Prostate gland (tissue), 2 donors: ENCODE measurements around the gene AGBL3.

Experiments
- POLR2A ChIP-seq: fragments of 450-650 bp; IDR thresholded peaks from one replicate; pipeline ENCODE4 v1.6.1; 2016; ENCODE audit warnings: antibody characterized with exemption, mild to moderate bottlenecking
- POLR2AphosphoS5 ChIP-seq: sonication (generic); formaldehyde crosslinking; IDR thresholded peaks from one replicate; pipeline ENCODE4 v1.6.1; 2017; ENCODE audit warnings: antibody characterized with exemption
- TF ChIP-seq, protein P1 (sequence below), 4 experiments: fragments of 200-600 bp in 2 of 4; fragments of 450-650 bp in 2 of 4; sonication (generic) in 2 of 4; IDR thresholded peaks; 1 replicate in 3 of 4; 2 replicates in 1 of 4; pipeline ENCODE4 v1.5.1; 2016 to 2019; ENCODE audit warnings: antibody characterized with exemption in 4 of 4, mild to moderate bottlenecking in 2 of 4, moderate library complexity in 2 of 4

DNA sequence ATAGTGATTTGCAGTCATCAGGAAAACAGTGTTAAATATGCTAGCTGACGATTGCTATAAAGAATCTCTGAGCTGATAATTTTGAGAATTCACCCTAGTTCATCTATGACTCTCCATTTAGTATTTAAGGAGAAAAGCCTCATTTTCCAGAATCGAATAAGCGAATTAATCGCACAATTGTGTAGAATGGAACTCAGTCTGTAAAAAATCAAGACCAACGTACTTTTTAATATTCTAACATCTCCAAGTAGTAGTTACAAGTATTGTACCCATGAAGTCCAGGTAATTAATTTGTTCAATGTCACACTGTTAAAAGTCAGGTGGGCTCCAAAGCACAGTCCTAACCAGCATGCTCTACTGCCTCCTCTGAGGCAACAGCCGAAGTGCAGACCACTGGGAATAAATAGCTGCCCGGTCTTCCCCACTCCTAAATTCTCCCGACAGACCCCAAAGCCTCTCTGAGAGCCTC, 380 bp upstream of the AGBL3 start:
- TF ChIP-seq, protein P1, sequence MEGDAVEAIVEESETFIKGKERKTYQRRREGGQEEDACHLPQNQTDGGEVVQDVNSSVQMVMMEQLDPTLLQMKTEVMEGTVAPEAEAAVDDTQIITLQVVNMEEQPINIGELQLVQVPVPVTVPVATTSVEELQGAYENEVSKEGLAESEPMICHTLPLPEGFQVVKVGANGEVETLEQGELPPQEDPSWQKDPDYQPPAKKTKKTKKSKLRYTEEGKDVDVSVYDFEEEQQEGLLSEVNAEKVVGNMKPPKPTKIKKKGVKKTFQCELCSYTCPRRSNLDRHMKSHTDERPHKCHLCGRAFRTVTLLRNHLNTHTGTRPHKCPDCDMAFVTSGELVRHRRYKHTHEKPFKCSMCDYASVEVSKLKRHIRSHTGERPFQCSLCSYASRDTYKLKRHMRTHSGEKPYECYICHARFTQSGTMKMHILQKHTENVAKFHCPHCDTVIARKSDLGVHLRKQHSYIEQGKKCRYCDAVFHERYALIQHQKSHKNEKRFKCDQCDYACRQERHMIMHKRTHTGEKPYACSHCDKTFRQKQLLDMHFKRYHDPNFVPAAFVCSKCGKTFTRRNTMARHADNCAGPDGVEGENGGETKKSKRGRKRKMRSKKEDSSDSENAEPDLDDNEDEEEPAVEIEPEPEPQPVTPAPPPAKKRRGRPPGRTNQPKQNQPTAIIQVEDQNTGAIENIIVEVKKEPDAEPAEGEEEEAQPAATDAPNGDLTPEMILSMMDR (IDR thresholded peaks at IDR 0.05): no peak
- no peak for TF ChIP-seq POLR2A
- TF ChIP-seq POLR2AphosphoS5: no peak
